ENCODE data around the gene PDE7B.

- TF ChIP-seq CTCF (IDR thresholded peaks at IDR 0.05 in 8 of 11, conservative IDR thresholded peaks at IDR 0.05 in 3 of 11) (no peak), POLR2AphosphoS5 (IDR thresholded peaks at IDR 0.05) (no peak), POLR2A (IDR thresholded peaks at IDR 0.05) (no peak)
Measured at GRCh38 chr6:135902756-135903331, 51.3 kb downstream of the PDE7B start.
